Mesenchymal stem cell (in vitro differentiated cells and primary cell): ENCODE measurements around the gene CELF4.

Experiments used
- DNase-seq: peaks from one replicate; pipeline ENCODE4 v3.0.0-alpha.2; 2013
- H2AFZ ChIP-seq: one replicate; pipeline ENCODE4 v1.6.1; 2013; ENCODE audit warnings: low read depth, mild to moderate bottlenecking, control low read depth, inconsistent platforms, low read length, moderate library complexity
- H2AK5ac ChIP-seq: 2 replicates; pipeline ENCODE4 v1.6.1; 2013; ENCODE audit warnings: low read length, moderate library complexity, mild to moderate bottlenecking, inconsistent platforms; ENCODE audit not compliant: severe bottlenecking
- H2BK120ac ChIP-seq: one replicate; pipeline ENCODE4 v1.6.1; 2013; ENCODE audit warnings: low read depth, mild to moderate bottlenecking, inconsistent platforms, low read length, moderate library complexity
- H2BK12ac ChIP-seq, 2 experiments: one replicate each; pipeline ENCODE4 v1.6.1; 2013; ENCODE audit warnings: inconsistent platforms in 2 of 2, low read length in 2 of 2, mild to moderate bottlenecking in 2 of 2, moderate library complexity in 2 of 2, control low read depth in 1 of 2
- H2BK15ac ChIP-seq: one replicate; pipeline ENCODE4 v1.6.1; 2013; ENCODE audit warnings: mild to moderate bottlenecking, low read depth, inconsistent platforms; ENCODE audit not compliant: poor library complexity, severe bottlenecking
- H2BK5ac ChIP-seq: 2 replicates; pipeline ENCODE4 v1.6.1; 2013; ENCODE audit warnings: low read depth, mild to moderate bottlenecking, low read length, control low read depth, inconsistent platforms; ENCODE audit not compliant: poor library complexity, severe bottlenecking
- H3K14ac ChIP-seq, 2 experiments: one replicate each; pipeline ENCODE4 v1.6.1; 2013; ENCODE audit warnings: inconsistent platforms in 2 of 2, low read length in 2 of 2, control low read depth in 1 of 2, mild to moderate bottlenecking in 1 of 2, moderate library complexity in 1 of 2
- H3K18ac ChIP-seq, 2 experiments: one replicate each; pipeline ENCODE4 v1.6.1; 2013; ENCODE audit warnings: inconsistent platforms in 2 of 2, low read length in 2 of 2, control low read depth in 1 of 2, low read depth in 1 of 2, mild to moderate bottlenecking in 1 of 2
- H3K23ac ChIP-seq, 2 experiments: one replicate each; pipeline ENCODE4 v1.6.1; 2013; ENCODE audit warnings: inconsistent platforms in 2 of 2, low read length in 2 of 2, mild to moderate bottlenecking in 2 of 2, moderate library complexity in 2 of 2, control low read depth in 1 of 2
- H3K27ac ChIP-seq: 2 replicates; pipeline ENCODE4 v1.5.1; 2013; ENCODE audit warnings: mild to moderate bottlenecking, moderate library complexity, low read length, control low read depth, inconsistent platforms; ENCODE audit not compliant: poor library complexity, severe bottlenecking
- H3K27me3 ChIP-seq, 2 experiments: 2 replicates each; pipeline versions ENCODE4 v1.6.1 to v1.7.0; 2013; ENCODE audit warnings: low read length in 2 of 2, mild to moderate bottlenecking in 2 of 2, moderate library complexity in 2 of 2, control low read depth in 1 of 2, inconsistent platforms in 1 of 2; ENCODE audit not compliant: control insufficient read depth in 1 of 2, insufficient read depth in 1 of 2
- H3K36me3 ChIP-seq, 2 experiments: 2 replicates each; pipeline versions ENCODE4 v1.6.1 to v1.7.0; 2013; ENCODE audit warnings: low read length in 2 of 2, control low read depth in 1 of 2, inconsistent platforms in 1 of 2, low read depth in 1 of 2, mild to moderate bottlenecking in 1 of 2; ENCODE audit not compliant: insufficient read depth in 2 of 2, control insufficient read depth in 1 of 2
- H3K4ac ChIP-seq, 2 experiments: one replicate each; pipeline ENCODE4 v1.6.1; 2013; ENCODE audit warnings: inconsistent platforms in 2 of 2, low read length in 2 of 2, mild to moderate bottlenecking in 2 of 2, moderate library complexity in 2 of 2, control low read depth in 1 of 2, low read depth in 1 of 2
- H3K4me1 ChIP-seq: 2 replicates; pipeline ENCODE4 v1.6.1; 2013; ENCODE audit warnings: low read depth, low read length, control low read depth; ENCODE audit not compliant: control insufficient read depth, insufficient read depth
- H3K4me2 ChIP-seq: 2 replicates; pipeline ENCODE4 v1.6.1; 2013; ENCODE audit warnings: low read length, mild to moderate bottlenecking, inconsistent platforms; ENCODE audit not compliant: poor library complexity, severe bottlenecking
- H3K4me3 ChIP-seq, 2 experiments: 2 replicates each; pipeline versions ENCODE4 v1.5.1 to v1.7.0; 2013; ENCODE audit warnings: low read length in 2 of 2, mild to moderate bottlenecking in 2 of 2, control low read depth in 1 of 2, low read depth in 1 of 2; ENCODE audit not compliant: insufficient read depth in 1 of 2
- H3K79me1 ChIP-seq: replicated peaks from 2 replicates; pipeline ENCODE4 v1.6.1; 2013; ENCODE audit warnings: mild to moderate bottlenecking, control low read depth, low read length, inconsistent platforms; ENCODE audit not compliant: poor library complexity, severe bottlenecking
- H3K9ac ChIP-seq: 2 replicates; pipeline ENCODE4 v1.7.0; 2013; ENCODE audit warnings: mild to moderate bottlenecking, low read length, moderate library complexity
- H3K9me3 ChIP-seq: 2 replicates; pipeline ENCODE4 v1.7.0; 2013; ENCODE audit warnings: mild to moderate bottlenecking, low read length; ENCODE audit not compliant: control insufficient read depth
- H4K8ac ChIP-seq: one replicate; pipeline ENCODE4 v1.6.1; 2013; ENCODE audit warnings: inconsistent platforms, mild to moderate bottlenecking, low read length, moderate library complexity
- H4K91ac ChIP-seq: one replicate; pipeline ENCODE4 v1.6.1; 2013; ENCODE audit warnings: mild to moderate bottlenecking, low read length, inconsistent platforms
- whole genome bisulfite sequencing: methylation state at CpG from one replicate; pipeline ENCODE4 v1.1.7; 2013; ENCODE audit warnings: mixed read lengths; 5-methylcytosine and 5-hydroxymethylcytosine counted together

Gene CELF4

GRCh38 chr18:37493352-37493935, 72.2 kb downstream of the CELF4 start:
- Histone ChIP-seq H3K9me3 (no peaks in the 10 kb centered on the region), H3K79me1 (no peaks in the 10 kb centered on the region), H3K18ac (no peak overlapping the region), H3K14ac (no peak overlapping the region), H3K4me1 (peaks cover 2% of the 10 kb centered on the region), H3K4me2 (no peak overlapping the region), H3K27me3 (peaks cover 42 to 61% of the 10 kb centered on the region in 2 experiments), H3K9ac (no peak overlapping the region), H3K36me3 (no peaks in the 10 kb centered on the region), H3K27ac (no peak overlapping the region), H2AK5ac (no peak overlapping the region), H2BK15ac (no peak overlapping the region), H2BK5ac (no peak overlapping the region), H2BK12ac (no peak overlapping the region), H4K91ac (no peak overlapping the region), H3K4me3 (no peak overlapping the region), H3K23ac (no peak overlapping the region), H4K8ac (no peak overlapping the region), H2BK120ac (no peak overlapping the region), H3K4ac (no peak overlapping the region), H2AFZ (no peak overlapping the region)
- WGBS, result 76% methylated on average over 5 of the region's 7 CpGs
- DNase-seq, result no peak

DNA sequence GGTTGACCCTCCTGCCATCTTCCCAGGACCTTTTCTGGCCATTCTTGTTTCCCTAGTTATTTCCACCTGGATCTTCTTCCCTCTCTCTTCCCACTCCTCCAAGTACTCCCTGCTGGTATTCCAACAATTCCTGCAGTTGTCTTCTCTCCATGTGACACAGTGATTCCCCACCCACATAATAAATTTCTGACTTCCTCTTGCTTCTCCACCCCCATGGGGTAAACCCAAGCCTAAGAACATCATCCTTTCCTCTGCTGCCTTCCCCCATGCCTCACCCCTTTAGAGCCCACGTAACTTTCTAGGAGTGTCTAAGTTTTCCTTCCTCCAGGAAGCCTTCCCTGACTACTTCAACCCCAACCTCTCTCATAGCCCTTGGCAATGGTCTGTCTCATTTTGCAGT, 72.6 kb downstream of the CELF4 start:
- no peaks in the 10 kb centered on the region for H3K9me3 ChIP-seq
- no peak overlapping the region for H4K91ac ChIP-seq
- no peak overlapping the region for H3K4me2 ChIP-seq
- no peak overlapping the region for H3K4me3 ChIP-seq
- no peak overlapping the region for H2AK5ac ChIP-seq
- H3K14ac ChIP-seq, result no peak overlapping the region
- H2BK12ac ChIP-seq, result no peak overlapping the region
- no peak overlapping the region for H3K9ac ChIP-seq
- no peak overlapping the region for H2AFZ ChIP-seq
- H3K36me3 ChIP-seq, result no peaks in the 10 kb centered on the region
- DNase-seq, result no peak
- H2BK5ac ChIP-seq, result no peak overlapping the region
- no peak overlapping the region for H4K8ac ChIP-seq
- no peak overlapping the region for H2BK15ac ChIP-seq
- no peak overlapping the region for H3K23ac ChIP-seq
- H3K27ac ChIP-seq, result no peak overlapping the region
- peaks cover 47 to 66% of the 10 kb centered on the region in 2 experiments for H3K27me3 ChIP-seq
- 38% methylated on average over 1 of the region's 1 CpG for WGBS
- no peak overlapping the region for H3K18ac ChIP-seq
- peaks cover 2% of the 10 kb centered on the region for H3K4me1 ChIP-seq
- H3K4ac ChIP-seq, result no peak overlapping the region
- no peak overlapping the region for H2BK120ac ChIP-seq
- no peaks in the 10 kb centered on the region for H3K79me1 ChIP-seq

- H3K27me3 ChIP-seq, result peaks cover 61 to 80% of the 10 kb centered on the region in 2 experiments
- no peak overlapping the region for H2BK15ac ChIP-seq
- H3K36me3 ChIP-seq, result no peaks in the 10 kb centered on the region
- H2BK12ac ChIP-seq, result no peak overlapping the region
- no peak for DNase-seq
- no peak overlapping the region for H4K8ac ChIP-seq
- no peak overlapping the region for H3K9ac ChIP-seq
- H3K4ac ChIP-seq, result no peak overlapping the region
- no peak overlapping the region for H2BK5ac ChIP-seq
- H4K91ac ChIP-seq, result peak overlapping the region; percentile 58
- H3K9me3 ChIP-seq, result no peaks in the 10 kb centered on the region
- H3K27ac ChIP-seq, result no peak overlapping the region
- H3K23ac ChIP-seq, result no peak overlapping the region
- H2AK5ac ChIP-seq, result no peak overlapping the region
- 82% methylated on average over 10 of the region's 10 CpGs for WGBS
- H3K18ac ChIP-seq, result no peak overlapping the region
- no peak overlapping the region for H2BK120ac ChIP-seq
- no peaks in the 10 kb centered on the region for H3K79me1 ChIP-seq
- peaks cover 2% of the 10 kb centered on the region for H3K4me1 ChIP-seq
- no peak overlapping the region for H3K4me3 ChIP-seq
- H3K4me2 ChIP-seq, result no peak overlapping the region
- H2AFZ ChIP-seq, result no peak overlapping the region
- no peak overlapping the region for H3K14ac ChIP-seq
Observed at GRCh38 chr18:37491526-37491925, 74.1 kb downstream of the CELF4 start.

DNA sequence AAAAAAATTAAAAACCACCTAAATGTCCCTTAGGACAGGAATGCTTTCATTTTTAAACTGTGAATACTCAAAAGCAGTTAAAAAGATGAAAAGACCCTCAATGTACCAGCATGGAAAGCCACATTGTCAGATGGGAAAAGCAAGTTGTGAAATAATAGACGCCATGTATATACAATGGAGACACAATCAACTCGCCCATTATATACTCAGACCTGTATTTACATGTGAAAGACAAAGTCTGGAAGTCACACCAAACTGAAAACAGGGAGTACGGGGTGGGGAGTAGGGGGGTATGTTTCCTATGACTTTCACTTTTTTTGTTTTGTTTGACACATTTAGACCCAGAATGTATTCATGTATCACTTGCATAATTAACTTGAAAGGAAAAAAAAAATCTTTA, 75.6 kb downstream of the CELF4 start:
- no peak overlapping the region for H2AFZ ChIP-seq
- H3K4ac ChIP-seq, result no peak overlapping the region
- H3K4me3 ChIP-seq, result no peak overlapping the region
- WGBS, result no CpG with 5 or more reads among the region's 3 CpGs
- no peak overlapping the region for H3K4me2 ChIP-seq
- DNase-seq, result no peak
- H2BK15ac ChIP-seq, result no peak overlapping the region
- H4K8ac ChIP-seq, result no peak overlapping the region
- H3K23ac ChIP-seq, result no peak overlapping the region
- H3K27me3 ChIP-seq, result peaks cover 74 to 83% of the 10 kb centered on the region in 2 experiments
- H3K14ac ChIP-seq, result no peak overlapping the region
- no peak overlapping the region for H4K91ac ChIP-seq
- no peak overlapping the region for H2BK120ac ChIP-seq
- no peak overlapping the region for H3K27ac ChIP-seq
- H2BK5ac ChIP-seq, result no peak overlapping the region
- no peaks in the 10 kb centered on the region for H3K9me3 ChIP-seq
- H3K9ac ChIP-seq, result no peak overlapping the region
- H2AK5ac ChIP-seq, result no peak overlapping the region
- no peak overlapping the region for H3K18ac ChIP-seq
- H3K4me1 ChIP-seq, result peaks cover 10% of the 10 kb centered on the region
- no peak overlapping the region for H2BK12ac ChIP-seq
- H3K79me1 ChIP-seq, result no peaks in the 10 kb centered on the region
- no peaks in the 10 kb centered on the region for H3K36me3 ChIP-seq
